D341Med (cell line): ENCODE measurements around the gene TNNC1.
A peak's percentile ranks its signal among the peaks of the same experiment; 100 is the strongest.

Experiments
- DNase-seq: peaks from one replicate; pipeline ENCODE4 v3.0.0; 2012; ENCODE audit warnings: low spot score

The TNNC1 gene

GRCh38 chr3:52429779-52430415, 23.9 kb downstream of the TNNC1 start:
- DNase-seq, result no peak

DNA sequence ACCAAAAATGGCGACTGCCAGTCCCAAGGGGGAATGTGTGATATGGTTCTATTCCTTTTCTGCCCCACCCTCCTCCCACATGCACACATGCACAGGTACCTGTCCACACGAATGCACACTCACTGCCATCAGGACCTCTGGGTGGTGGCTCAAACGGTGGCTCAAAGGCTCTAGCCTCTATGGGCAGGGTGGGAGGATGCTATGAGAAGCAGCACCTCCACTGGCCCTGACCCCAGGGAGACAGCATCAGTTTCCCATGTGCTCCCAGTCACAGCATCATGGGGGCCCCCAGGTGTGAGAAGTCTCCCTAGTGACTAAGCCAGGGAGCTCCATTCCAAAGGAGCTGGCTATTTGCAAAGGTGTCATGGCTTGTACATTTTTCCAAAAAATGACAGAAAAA, 24.8 kb downstream of the TNNC1 start:
- DNase-seq, result no peak

DNA sequence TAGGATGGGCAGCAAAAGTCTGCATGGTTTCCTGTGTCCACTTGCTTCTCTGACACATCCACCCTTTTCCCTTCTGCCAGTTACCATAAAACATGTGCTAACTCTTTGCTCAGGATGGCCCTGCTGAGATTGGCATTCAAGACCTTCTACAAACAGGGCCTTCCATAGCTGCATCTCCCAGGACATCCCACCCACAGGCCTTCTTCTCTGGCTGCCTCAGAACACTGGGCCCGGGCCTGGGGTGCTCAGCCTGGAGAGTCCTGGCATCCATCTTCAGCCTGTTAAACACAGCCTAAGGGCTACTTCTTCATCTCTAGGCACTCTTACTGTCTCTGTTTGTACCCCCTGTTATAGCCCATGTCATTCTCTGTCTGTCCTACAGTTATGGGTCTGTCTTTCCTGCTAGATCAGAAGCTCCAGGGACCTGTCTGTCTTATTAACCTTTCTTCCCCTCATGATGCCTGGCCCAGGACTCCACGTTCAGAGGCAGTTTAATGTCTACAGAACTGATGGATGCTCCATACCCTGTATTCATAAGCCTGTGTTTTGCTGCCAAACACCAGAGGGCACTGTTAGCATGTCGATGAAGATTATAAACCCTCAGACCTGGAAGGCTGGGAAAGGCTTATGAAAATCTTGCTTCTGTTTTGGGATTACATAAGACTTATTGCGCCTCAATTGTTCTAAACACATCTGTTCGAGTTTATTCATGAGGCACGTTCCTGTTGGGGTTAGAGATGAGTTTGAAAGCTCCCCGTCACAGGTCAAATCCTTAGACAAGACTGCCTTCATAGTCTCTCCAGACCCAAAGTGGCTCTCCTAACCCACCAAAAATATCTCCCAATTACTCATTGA, 25.5 kb downstream of the TNNC1 start:
- peak; percentile 78 for DNase-seq

- no peak for DNase-seq
Measured at GRCh38 chr3:52423173-52423572, 30.7 kb downstream of the TNNC1 start.

- DNase-seq, result no peak
Measured at GRCh38 chr3:52422669-52423068, 31.2 kb downstream of the TNNC1 start.

GRCh38 chr3:52420388-52420787, 33.5 kb downstream of the TNNC1 start:
- DNase-seq, result no peak

GRCh38 chr3:52415800-52416199, 38.0 kb downstream of the TNNC1 start:
- no peak for DNase-seq

GRCh38 chr3:52408466-52408865, 45.4 kb downstream of the TNNC1 start:
- no peak for DNase-seq

DNA sequence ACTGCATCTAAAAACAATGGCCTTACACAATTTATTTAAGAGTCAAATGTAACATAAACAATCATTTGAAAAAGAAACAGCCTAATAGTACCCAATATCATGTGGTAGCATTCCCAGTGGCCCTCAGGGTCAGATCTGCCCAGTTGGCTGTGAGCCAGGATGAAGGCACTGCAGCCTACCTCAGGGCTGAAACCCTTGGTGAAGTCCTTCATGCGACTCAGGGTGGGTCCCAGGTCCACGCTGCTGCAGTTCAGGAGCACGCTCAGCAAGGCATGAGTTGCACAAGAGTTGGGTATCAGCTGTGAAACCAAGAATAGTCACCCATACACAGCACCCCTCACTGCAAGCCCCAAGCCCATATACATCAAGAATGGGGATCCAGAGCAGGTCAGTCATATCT, 46.1 kb downstream of the TNNC1 start:
- DNase-seq, result no peak

GRCh38 chr3:52406791-52407510, 46.9 kb downstream of the TNNC1 start:
- DNase-seq, result no peak

DNA sequence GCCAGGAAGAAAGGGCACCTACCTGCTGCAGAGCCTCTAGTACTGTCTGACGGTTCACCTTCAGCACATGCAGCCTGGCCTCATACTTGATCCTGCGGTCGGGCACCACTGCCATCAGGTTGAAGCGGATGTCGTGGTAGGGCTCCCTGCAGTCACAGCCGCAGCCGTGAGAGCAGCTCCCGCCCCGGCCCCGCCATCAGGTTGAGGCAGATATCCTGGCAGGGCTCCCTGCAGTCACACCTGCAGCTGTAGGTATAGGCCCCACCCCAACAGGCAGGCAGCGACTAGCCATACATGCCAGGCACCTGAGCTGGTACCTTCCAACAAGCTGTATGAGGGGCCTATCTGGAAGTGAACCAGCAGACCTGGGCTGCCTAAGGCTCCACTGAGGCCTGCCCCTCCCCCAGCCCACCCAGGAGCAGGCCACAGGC, 47.6 kb downstream of the TNNC1 start:
- no peak for DNase-seq

- DNase-seq, result no peak
Measured at GRCh38 chr3:52405601-52406110, 48.2 kb downstream of the TNNC1 start.

DNA sequence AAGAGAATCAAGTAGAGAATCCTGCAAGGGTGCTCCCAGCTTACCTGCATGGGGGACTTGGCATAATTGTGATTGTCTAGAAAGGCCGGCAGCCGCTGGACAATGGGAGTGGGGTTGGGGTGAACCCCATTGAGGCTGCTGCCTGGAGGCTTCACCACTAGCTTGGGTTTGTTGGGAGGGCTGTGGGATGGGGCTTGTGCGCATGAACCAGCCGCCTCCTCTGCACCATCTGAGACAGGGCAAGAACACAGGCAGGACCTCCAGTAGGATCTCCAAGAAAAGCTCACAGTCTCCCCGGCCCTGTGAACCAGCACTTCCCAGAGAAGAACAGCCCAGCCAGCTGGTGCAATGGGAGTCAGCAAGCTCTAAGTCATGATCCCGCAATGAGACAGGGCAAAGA, 48.8 kb downstream of the TNNC1 start:
- no peak for DNase-seq

- DNase-seq, result no peak
Measured at GRCh38 chr3:52404391-52404790, 49.5 kb downstream of the TNNC1 start.

DNA sequence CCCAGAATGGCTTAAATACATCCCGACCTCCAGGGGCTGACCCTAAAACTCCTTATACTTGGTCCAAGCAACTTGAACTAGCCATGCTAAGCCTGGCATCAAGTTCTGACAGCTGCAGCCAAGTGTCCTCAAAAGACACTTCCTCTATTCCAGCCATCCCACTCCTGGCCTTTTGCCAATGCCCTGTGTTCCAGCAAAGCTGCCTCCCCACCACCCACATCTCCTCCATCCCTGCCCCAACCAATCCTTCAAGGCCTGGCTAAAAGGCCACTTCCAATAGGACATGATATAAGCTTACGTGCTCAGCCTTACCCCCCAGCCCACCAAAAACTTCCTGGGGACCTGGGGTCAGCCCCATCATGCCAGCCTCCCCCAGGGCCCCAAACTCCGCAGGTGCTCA, 49.9 kb downstream of the TNNC1 start:
- no peak for DNase-seq

GRCh38 chr3:52403271-52403841, 50.5 kb downstream of the TNNC1 start:
- DNase-seq, result no peak

DNA sequence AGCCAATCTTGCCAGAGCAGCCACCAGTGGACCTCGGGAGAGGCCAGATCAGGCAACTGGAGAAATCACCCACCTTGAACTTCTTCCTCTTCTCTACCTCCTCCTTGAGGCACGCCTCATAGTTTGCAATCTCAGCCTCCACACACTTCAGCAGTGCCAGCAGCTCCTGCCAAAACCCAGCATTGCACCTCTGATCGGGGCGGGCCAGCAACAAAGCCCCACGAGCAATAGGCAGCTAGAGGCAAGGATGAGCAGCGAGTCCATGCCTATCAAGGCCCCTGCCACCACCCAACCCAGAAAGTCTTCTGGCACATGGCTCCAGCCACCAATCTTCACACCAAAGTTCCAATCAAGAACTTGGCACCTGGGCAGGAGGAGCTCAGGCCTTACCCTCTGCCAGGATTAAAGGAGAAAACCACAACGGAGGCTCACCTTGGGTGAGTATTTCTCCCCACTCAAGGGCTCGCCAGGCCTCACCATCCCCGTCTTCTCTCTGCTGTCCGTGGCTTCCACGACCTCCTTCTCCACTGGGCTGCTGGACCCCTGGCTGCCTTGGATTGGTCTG, 51.1 kb downstream of the TNNC1 start:
- DNase-seq, result no peak

DNA sequence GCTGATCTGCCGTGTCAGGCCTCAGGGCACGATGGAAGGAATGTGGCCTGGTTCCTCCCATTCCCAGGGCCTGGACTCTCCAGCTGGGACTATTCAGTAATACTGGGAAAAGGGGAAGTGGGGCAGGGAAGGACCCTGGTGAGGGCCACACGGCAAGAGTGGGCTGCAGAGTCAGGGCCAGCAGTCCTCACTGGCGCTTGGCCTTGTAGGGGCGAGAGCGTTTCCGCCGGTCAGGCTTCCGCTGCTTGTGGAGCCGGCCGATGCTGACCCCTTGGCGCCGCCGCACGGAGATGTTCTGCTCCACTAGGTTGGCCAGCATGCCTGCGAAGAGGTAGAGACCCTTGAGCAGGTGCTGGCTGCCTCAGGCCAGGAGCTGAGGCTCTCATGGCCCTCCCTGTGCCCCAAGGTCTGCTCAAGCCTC, 51.7 kb downstream of the TNNC1 start:
- DNase-seq, result no peak

DNA sequence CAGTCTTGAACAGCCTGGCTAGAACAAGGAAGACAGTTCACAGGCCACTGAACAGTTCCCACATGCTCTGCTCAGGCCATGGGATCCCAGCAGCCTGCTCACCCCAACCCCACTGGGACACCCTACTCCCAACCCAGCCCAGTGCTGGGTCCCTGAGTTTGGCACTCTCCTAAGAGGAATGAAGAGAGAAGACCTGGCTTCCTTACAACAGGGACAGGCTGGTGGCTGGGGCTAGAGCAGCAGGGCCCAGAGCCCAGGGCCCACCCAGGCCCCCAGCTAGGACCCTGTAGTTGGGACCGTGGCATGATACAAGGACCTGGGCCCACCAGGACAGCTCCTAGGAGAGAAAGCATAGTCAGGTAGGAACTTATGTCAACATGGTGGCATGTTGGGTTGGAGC, 52.3 kb downstream of the TNNC1 start:
- no peak for DNase-seq
